Right renal pelvis (tissue), 4 donors: ENCODE measurements around the gene AXL. TPM values are rescaled to one million over a fixed set of nuclear protein-coding genes. Genes with fewer than 3 reads are reported as not detected.
"Not testable (repeated sequence)": the region's sequence is repeated elsewhere in the genome, so short reads cannot be mapped to it uniquely, and the experiment has no call there.

ENCODE experiments used
- DNase-seq, 4 donors: peaks; one replicate each; pipeline ENCODE4 v3.0.0-alpha.2; 2013; ENCODE audit warnings: low read depth in 4 of 4, low spot score in 3 of 4, missing footprints in 1 of 4
- polyA plus RNA-seq, 4 donors: library from polyadenylated mRNA; unstranded; fragments of 120-200 nt; gene quantifications; one replicate each; pipeline ENCODE4 v1.2.1, GENCODE V29; 2013; ENCODE audit not compliant: insufficient read length in 4 of 4

Gene AXL
- polyA plus RNA-seq, 4 donors, result 30.9 to 34.9 (median 32.5) TPM

GRCh38 chr19:41206456-41206855 is 12.6 kb upstream of the AXL start:
- DNase-seq, result no peak

GRCh38 chr19:41206926-41207750 is 11.9 kb upstream of the AXL start:
- no peak for DNase-seq

- DNase-seq, result no peak
Observed at GRCh38 chr19:41214161-41214560, 4.9 kb upstream of the AXL start.

GRCh38 chr19:41217741-41218140 is 1.3 kb upstream of the AXL start:
- no peak for DNase-seq

- no peak for DNase-seq
Observed at GRCh38 chr19:41218249-41218614, 791 bp upstream of the AXL start.

- DNase-seq, result no peak
Observed at GRCh38 chr19:41219924-41220567, 1.0 kb downstream of the AXL start.

- no peak for DNase-seq
Observed at GRCh38 chr19:41220811-41221210, 1.8 kb downstream of the AXL start.

GRCh38 chr19:41221514-41222205 is 2.6 kb downstream of the AXL start:
- no peak for DNase-seq

GRCh38 chr19:41222240-41222639 is 3.2 kb downstream of the AXL start:
- DNase-seq, result no peak

- no peak for DNase-seq
Observed at GRCh38 chr19:41223431-41224234, 4.6 kb downstream of the AXL start.

GRCh38 chr19:41224632-41225031 is 5.6 kb downstream of the AXL start:
- no peak for DNase-seq

- DNase-seq, result peak in 2 of 4 donors; percentile 40 to 53
Observed at GRCh38 chr19:41225238-41226052, 6.4 kb downstream of the AXL start.

GRCh38 chr19:41226053-41226873 is 7.2 kb downstream of the AXL start:
- peak in 2 of 4 donors; percentile 33 to 43 for DNase-seq

GRCh38 chr19:41226874-41227390 is 7.9 kb downstream of the AXL start:
- DNase-seq, result no peak

GRCh38 chr19:41228486-41228885 is 9.5 kb downstream of the AXL start:
- no peak for DNase-seq

- not testable (repeated sequence) for DNase-seq
Observed at GRCh38 chr19:41229338-41229737, 10.3 kb downstream of the AXL start.

- no peak for DNase-seq
Observed at GRCh38 chr19:41230067-41230857, 11.2 kb downstream of the AXL start.

- DNase-seq, result no peak
Observed at GRCh38 chr19:41232686-41233085, 13.7 kb downstream of the AXL start.
